ENCODE data around the gene USP13. TPM values are rescaled to one million over a fixed set of nuclear protein-coding genes. Genes with fewer than 3 reads are reported as not detected.

USP13 gene
- total RNA-seq, 1 donor = 12.7 TPM

- no peak overlapping the region for H3K27ac ChIP-seq (ENCODE audit: low read depth, low read length)
- no peak for DNase-seq (ENCODE audit: insufficient read length, low spot score, missing footprints)
- no peaks in the 10 kb centered on the region for H3K36me3 ChIP-seq (ENCODE audit: insufficient read depth, low read length)
- TF ChIP-seq CTCF (IDR thresholded peaks at IDR 0.05; ENCODE audit: extremely low read depth, low read depth, low read length) = no peak
- no peaks in the 10 kb centered on the region for H4K20me1 ChIP-seq (ENCODE audit: insufficient read depth, low read length)
- no peak overlapping the region for H3K4me3 ChIP-seq (ENCODE audit: insufficient read depth, low read length)
- H3K4me1 ChIP-seq (ENCODE audit: insufficient read depth, low read length) = peaks cover 2% of the 10 kb centered on the region
- no peak overlapping the region for H3K4me2 ChIP-seq (ENCODE audit: insufficient read depth, low read length)
- H3K27me3 ChIP-seq (ENCODE audit: insufficient read depth, low read length) = no peaks in the 10 kb centered on the region
- H2AFZ ChIP-seq (ENCODE audit: low read length) = no peak overlapping the region
- H3K79me2 ChIP-seq (ENCODE audit: insufficient read depth, low read length) = no peaks in the 10 kb centered on the region
- H3K9me3 ChIP-seq (ENCODE audit: low read depth, low read length) = no peaks in the 10 kb centered on the region
Measured at GRCh38 chr3:179738998-179739397, 86.2 kb downstream of the USP13 start.

GRCh38 chr3:179739816-179740594, 87.2 kb downstream of the USP13 start:
- H3K4me3 ChIP-seq (ENCODE audit: insufficient read depth, low read length) = no peak overlapping the region
- no peaks in the 10 kb centered on the region for H3K79me2 ChIP-seq (ENCODE audit: insufficient read depth, low read length)
- H3K4me1 ChIP-seq (ENCODE audit: insufficient read depth, low read length) = no peaks in the 10 kb centered on the region
- H3K9me3 ChIP-seq (ENCODE audit: low read depth, low read length) = no peaks in the 10 kb centered on the region
- H4K20me1 ChIP-seq (ENCODE audit: insufficient read depth, low read length) = no peaks in the 10 kb centered on the region
- no peaks in the 10 kb centered on the region for H3K27me3 ChIP-seq (ENCODE audit: insufficient read depth, low read length)
- no peak for TF ChIP-seq CTCF (IDR thresholded peaks at IDR 0.05; ENCODE audit: extremely low read depth, low read depth, low read length)
- no peak overlapping the region for H3K27ac ChIP-seq (ENCODE audit: low read depth, low read length)
- no peak overlapping the region for H2AFZ ChIP-seq (ENCODE audit: low read length)
- H3K36me3 ChIP-seq (ENCODE audit: insufficient read depth, low read length) = peaks cover 5% of the 10 kb centered on the region
- no peak for DNase-seq (ENCODE audit: insufficient read length, low spot score, missing footprints)
- H3K4me2 ChIP-seq (ENCODE audit: insufficient read depth, low read length) = no peak overlapping the region

GRCh38 chr3:179743913-179744312, 91.1 kb downstream of the USP13 start:
- no peak for DNase-seq (ENCODE audit: insufficient read length, low spot score, missing footprints)
- TF ChIP-seq CTCF (IDR thresholded peaks at IDR 0.05; ENCODE audit: extremely low read depth, low read depth, low read length) = no peak
- no peaks in the 10 kb centered on the region for H3K4me1 ChIP-seq (ENCODE audit: insufficient read depth, low read length)
- no peak overlapping the region for H2AFZ ChIP-seq (ENCODE audit: low read length)
- no peaks in the 10 kb centered on the region for H3K9me3 ChIP-seq (ENCODE audit: low read depth, low read length)
- H3K79me2 ChIP-seq (ENCODE audit: insufficient read depth, low read length) = no peaks in the 10 kb centered on the region
- H3K27me3 ChIP-seq (ENCODE audit: insufficient read depth, low read length) = no peaks in the 10 kb centered on the region
- no peak overlapping the region for H3K4me2 ChIP-seq (ENCODE audit: insufficient read depth, low read length)
- no peak overlapping the region for H3K27ac ChIP-seq (ENCODE audit: low read depth, low read length)
- peaks cover 5% of the 10 kb centered on the region for H3K36me3 ChIP-seq (ENCODE audit: insufficient read depth, low read length)
- no peak overlapping the region for H3K4me3 ChIP-seq (ENCODE audit: insufficient read depth, low read length)
- no peaks in the 10 kb centered on the region for H4K20me1 ChIP-seq (ENCODE audit: insufficient read depth, low read length)

GRCh38 chr3:179744667-179745066, 91.8 kb downstream of the USP13 start:
- Histone ChIP-seq H3K36me3 (ENCODE audit: insufficient read depth, low read length) (peaks cover 5% of the 10 kb centered on the region), H4K20me1 (ENCODE audit: insufficient read depth, low read length) (no peaks in the 10 kb centered on the region), H2AFZ (ENCODE audit: low read length) (no peak overlapping the region), H3K27me3 (ENCODE audit: insufficient read depth, low read length) (no peaks in the 10 kb centered on the region), H3K4me1 (ENCODE audit: insufficient read depth, low read length) (no peaks in the 10 kb centered on the region), H3K27ac (ENCODE audit: low read depth, low read length) (no peak overlapping the region), H3K4me2 (ENCODE audit: insufficient read depth, low read length) (no peak overlapping the region), H3K9me3 (ENCODE audit: low read depth, low read length) (no peaks in the 10 kb centered on the region), H3K79me2 (ENCODE audit: insufficient read depth, low read length) (no peaks in the 10 kb centered on the region), H3K4me3 (ENCODE audit: insufficient read depth, low read length) (no peak overlapping the region)
- TF ChIP-seq CTCF (IDR thresholded peaks at IDR 0.05; ENCODE audit: extremely low read depth, low read depth, low read length) = no peak
- DNase-seq (ENCODE audit: insufficient read length, low spot score, missing footprints) = no peak
